ENCODE measurements around the gene EPN1. TPM values are rescaled to one million over a fixed set of nuclear protein-coding genes. Genes with fewer than 3 reads are reported as not detected.

EPN1 gene
- total and polyA plus RNA-seq, 4 donors, result 18.6 to 117 (median 77.8) TPM

DNA sequence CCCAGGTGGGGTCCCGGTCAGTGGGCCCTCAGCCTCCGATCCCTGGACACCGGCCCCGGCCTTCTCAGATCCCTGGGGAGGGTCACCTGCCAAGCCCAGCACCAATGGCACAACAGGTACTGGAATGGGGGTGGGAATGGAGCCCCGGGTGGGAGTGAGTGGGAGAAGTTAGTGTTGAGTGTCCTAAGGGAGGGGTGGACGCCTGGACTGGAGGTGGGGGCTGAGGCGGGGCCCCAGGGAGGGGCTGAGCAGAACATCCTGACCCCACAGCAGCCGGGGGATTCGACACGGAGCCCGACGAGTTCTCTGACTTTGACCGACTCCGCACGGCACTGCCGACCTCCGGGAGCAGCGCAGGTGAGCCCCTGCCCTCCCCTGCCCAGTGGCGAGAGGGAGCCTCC, 17.7 kb downstream of the EPN1 start:
- no peak for DNase-seq (ENCODE audit: low spot score)
- no peaks in the 10 kb centered on the region for H3K4me1 ChIP-seq (ENCODE audit: control insufficient read depth in 4 of 4, insufficient read depth in 4 of 4, low read length in 3 of 4)
- H3K27me3 ChIP-seq (ENCODE audit: control insufficient read depth in 4 of 4, insufficient read depth in 4 of 4, low read length in 3 of 4), result no peaks in the 10 kb centered on the region
- H3K36me3 ChIP-seq (ENCODE audit: control insufficient read depth in 4 of 4, insufficient read depth in 3 of 4, low read depth in 1 of 4, low read length in 3 of 4), result peaks cover 24 to 89% (median 37%) of the 10 kb centered on the region in 4 donors
- TF ChIP-seq, protein P1, sequence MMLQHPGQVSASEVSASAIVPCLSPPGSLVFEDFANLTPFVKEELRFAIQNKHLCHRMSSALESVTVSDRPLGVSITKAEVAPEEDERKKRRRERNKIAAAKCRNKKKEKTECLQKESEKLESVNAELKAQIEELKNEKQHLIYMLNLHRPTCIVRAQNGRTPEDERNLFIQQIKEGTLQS (IDR thresholded peaks at IDR 0.05), result no peak
- TF ChIP-seq, protein P2, sequence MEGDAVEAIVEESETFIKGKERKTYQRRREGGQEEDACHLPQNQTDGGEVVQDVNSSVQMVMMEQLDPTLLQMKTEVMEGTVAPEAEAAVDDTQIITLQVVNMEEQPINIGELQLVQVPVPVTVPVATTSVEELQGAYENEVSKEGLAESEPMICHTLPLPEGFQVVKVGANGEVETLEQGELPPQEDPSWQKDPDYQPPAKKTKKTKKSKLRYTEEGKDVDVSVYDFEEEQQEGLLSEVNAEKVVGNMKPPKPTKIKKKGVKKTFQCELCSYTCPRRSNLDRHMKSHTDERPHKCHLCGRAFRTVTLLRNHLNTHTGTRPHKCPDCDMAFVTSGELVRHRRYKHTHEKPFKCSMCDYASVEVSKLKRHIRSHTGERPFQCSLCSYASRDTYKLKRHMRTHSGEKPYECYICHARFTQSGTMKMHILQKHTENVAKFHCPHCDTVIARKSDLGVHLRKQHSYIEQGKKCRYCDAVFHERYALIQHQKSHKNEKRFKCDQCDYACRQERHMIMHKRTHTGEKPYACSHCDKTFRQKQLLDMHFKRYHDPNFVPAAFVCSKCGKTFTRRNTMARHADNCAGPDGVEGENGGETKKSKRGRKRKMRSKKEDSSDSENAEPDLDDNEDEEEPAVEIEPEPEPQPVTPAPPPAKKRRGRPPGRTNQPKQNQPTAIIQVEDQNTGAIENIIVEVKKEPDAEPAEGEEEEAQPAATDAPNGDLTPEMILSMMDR (IDR thresholded peaks at IDR 0.05; ENCODE audit: low read depth, low read length, missing input control), result no peak
- TF ChIP-seq HNF4G (IDR thresholded peaks at IDR 0.05) (no peak), JUND (IDR thresholded peaks at IDR 0.05) (no peak), RAD21 (IDR thresholded peaks at IDR 0.05) (no peak), HNF4A (conservative IDR thresholded peaks at IDR 0.05) (no peak), EGR1 (IDR thresholded peaks at IDR 0.05; ENCODE audit: low read depth in 2 of 2) (no peak), FOXA1 (IDR thresholded peaks at IDR 0.05) (no peak), NR2F2 (IDR thresholded peaks at IDR 0.05) (no peak), TAF1 (conservative IDR thresholded peaks at IDR 0.05) (no peak)
- TF ChIP-seq, protein P3, sequence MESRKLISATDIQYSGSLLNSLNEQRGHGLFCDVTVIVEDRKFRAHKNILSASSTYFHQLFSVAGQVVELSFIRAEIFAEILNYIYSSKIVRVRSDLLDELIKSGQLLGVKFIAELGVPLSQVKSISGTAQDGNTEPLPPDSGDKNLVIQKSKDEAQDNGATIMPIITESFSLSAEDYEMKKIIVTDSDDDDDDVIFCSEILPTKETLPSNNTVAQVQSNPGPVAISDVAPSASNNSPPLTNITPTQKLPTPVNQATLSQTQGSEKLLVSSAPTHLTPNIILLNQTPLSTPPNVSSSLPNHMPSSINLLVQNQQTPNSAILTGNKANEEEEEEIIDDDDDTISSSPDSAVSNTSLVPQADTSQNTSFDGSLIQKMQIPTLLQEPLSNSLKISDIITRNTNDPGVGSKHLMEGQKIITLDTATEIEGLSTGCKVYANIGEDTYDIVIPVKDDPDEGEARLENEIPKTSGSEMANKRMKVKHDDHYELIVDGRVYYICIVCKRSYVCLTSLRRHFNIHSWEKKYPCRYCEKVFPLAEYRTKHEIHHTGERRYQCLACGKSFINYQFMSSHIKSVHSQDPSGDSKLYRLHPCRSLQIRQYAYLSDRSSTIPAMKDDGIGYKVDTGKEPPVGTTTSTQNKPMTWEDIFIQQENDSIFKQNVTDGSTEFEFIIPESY (IDR thresholded peaks at IDR 0.05), result no peak
- TF ChIP-seq, protein P4, sequence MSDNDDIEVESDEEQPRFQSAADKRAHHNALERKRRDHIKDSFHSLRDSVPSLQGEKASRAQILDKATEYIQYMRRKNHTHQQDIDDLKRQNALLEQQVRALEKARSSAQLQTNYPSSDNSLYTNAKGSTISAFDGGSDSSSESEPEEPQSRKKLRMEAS (IDR thresholded peaks at IDR 0.05), result no peak
- H3K9ac ChIP-seq (ENCODE audit: low read depth in 1 of 2, low read length in 2 of 2), result no peak overlapping the region
- H3K4me3 ChIP-seq (ENCODE audit: low read depth in 1 of 3, low read length in 3 of 3), result no peak overlapping the region
- H3K27ac ChIP-seq (ENCODE audit: low read depth in 1 of 2, low read length in 2 of 2), result no peak overlapping the region
- no peaks in the 10 kb centered on the region for H3K9me3 ChIP-seq (ENCODE audit: control insufficient read depth in 4 of 4, low read length in 3 of 4)
- WGBS, result 97% methylated on average over 19 of the region's 19 CpGs

DNA sequence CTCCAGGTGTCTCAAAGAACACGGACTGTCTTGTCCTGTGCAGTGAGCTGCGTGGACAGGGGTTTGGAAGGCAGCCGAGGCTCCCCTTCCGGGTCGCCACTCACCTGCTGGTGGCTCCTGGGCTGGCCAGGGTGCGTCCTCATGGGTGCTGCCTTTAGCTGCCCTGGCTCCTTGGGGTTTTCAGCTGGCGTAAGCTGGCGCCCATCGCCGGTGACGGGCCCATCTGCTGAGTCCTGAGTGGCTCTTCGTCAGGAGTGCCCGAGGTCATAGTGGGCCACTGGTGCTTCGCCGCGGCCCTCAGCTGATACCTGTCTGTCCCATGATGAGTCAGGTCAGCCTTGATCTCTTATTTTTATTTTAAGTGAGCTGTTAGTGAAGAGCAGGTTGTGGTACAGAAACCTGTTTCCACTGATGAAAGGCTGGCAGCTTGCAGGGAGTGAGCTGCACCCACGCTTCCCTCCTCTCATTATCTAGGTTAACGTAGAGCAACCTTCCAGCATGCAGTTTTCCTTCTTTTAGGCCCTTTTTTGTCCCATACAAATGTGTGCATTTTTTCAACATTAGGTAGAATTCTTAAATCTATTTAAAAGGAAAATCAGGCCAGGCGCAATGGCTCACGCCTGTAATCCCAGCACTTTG, 18.4 kb downstream of the EPN1 start:
- WGBS, result 95% methylated on average over 20 of the region's 20 CpGs
- no peak for TF ChIP-seq HNF4G (IDR thresholded peaks at IDR 0.05)
- TF ChIP-seq, protein P1 (IDR thresholded peaks at IDR 0.05), result no peak
- TF ChIP-seq, protein P5, sequence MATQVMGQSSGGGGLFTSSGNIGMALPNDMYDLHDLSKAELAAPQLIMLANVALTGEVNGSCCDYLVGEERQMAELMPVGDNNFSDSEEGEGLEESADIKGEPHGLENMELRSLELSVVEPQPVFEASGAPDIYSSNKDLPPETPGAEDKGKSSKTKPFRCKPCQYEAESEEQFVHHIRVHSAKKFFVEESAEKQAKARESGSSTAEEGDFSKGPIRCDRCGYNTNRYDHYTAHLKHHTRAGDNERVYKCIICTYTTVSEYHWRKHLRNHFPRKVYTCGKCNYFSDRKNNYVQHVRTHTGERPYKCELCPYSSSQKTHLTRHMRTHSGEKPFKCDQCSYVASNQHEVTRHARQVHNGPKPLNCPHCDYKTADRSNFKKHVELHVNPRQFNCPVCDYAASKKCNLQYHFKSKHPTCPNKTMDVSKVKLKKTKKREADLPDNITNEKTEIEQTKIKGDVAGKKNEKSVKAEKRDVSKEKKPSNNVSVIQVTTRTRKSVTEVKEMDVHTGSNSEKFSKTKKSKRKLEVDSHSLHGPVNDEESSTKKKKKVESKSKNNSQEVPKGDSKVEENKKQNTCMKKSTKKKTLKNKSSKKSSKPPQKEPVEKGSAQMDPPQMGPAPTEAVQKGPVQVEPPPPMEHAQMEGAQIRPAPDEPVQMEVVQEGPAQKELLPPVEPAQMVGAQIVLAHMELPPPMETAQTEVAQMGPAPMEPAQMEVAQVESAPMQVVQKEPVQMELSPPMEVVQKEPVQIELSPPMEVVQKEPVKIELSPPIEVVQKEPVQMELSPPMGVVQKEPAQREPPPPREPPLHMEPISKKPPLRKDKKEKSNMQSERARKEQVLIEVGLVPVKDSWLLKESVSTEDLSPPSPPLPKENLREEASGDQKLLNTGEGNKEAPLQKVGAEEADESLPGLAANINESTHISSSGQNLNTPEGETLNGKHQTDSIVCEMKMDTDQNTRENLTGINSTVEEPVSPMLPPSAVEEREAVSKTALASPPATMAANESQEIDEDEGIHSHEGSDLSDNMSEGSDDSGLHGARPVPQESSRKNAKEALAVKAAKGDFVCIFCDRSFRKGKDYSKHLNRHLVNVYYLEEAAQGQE (IDR thresholded peaks at IDR 0.05), result no peak
- H3K27me3 ChIP-seq (ENCODE audit: control insufficient read depth in 4 of 4, insufficient read depth in 4 of 4, low read length in 3 of 4), result no peaks in the 10 kb centered on the region
- DNase-seq (ENCODE audit: low spot score), result no peak
- H3K4me3 ChIP-seq (ENCODE audit: low read depth in 1 of 3, low read length in 3 of 3), result no peak overlapping the region
- no peak overlapping the region for H3K9ac ChIP-seq (ENCODE audit: low read depth in 1 of 2, low read length in 2 of 2)
- no peaks in the 10 kb centered on the region for H3K9me3 ChIP-seq (ENCODE audit: control insufficient read depth in 4 of 4, low read length in 3 of 4)
- peaks cover 21 to 88% (median 34%) of the 10 kb centered on the region in 4 donors for H3K36me3 ChIP-seq (ENCODE audit: control insufficient read depth in 4 of 4, insufficient read depth in 3 of 4, low read depth in 1 of 4, low read length in 3 of 4)
- H3K4me1 ChIP-seq (ENCODE audit: control insufficient read depth in 4 of 4, insufficient read depth in 4 of 4, low read length in 3 of 4), result no peaks in the 10 kb centered on the region
- H3K27ac ChIP-seq (ENCODE audit: low read depth in 1 of 2, low read length in 2 of 2), result no peak overlapping the region

All from liver (tissue), 9 donors.